Hematopoietic multipotent progenitor cell (in vitro differentiated cells): ENCODE data around the gene DUSP10. TPM values are rescaled to one million over a fixed set of nuclear protein-coding genes. Genes with fewer than 3 reads are reported as not detected.

Experiments used
- DNase-seq, 3 donors: peaks; one replicate each; pipeline ENCODE4 v3.0.0-alpha.2; 2011 to 2015; ENCODE audit warnings: low read depth in 2 of 3, low spot score in 2 of 3
- total RNA-seq: library from RNA; depleted of rRNA; stranded (reverse); fragments of >200 nt; gene quantifications from one replicate; pipeline ENCODE4 v1.2.3, GENCODE V29; 2012

Gene DUSP10
- total RNA-seq, 1 donor = 142 TPM

DNA sequence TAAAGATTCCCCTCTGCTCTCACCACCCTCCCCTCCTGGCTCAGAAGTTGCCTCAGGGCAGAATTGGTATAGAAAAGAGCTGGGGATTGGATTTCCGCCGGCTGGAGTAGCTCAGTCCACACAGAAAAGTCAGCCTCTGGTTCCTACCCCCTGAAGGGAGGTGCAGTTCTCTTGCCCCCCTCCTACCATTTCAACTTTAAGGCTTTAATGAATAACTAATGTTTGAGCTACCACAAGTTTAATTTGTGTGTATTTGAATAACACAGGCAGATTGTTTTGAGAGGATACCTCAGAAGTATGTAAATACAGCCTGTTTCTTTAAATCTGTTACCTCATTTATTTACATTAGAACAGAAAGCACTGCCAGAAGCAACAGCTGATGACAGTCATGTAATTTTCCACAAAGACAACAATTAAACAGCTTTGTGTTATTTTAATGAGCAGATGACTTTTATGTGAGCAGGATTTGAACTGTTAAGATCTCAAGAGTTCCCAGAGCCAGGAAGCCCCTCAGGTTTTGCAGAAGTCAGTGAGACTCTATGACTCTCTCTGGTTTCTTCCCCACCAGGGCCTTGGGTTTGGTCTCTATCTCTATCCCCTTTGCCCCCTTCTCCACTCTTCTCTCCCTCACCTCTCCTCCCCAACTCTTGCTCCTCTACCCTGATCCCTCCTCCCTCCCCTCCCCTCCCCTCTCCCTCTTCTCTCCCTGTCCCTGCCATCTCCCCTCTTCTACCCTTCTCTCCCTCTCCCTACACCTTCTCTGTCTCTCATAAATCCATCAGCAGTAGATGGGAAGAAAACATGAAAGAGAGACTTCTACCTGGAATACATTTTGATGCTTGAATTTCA lies 26.3 kb downstream of the DUSP10 start:
- no peak for DNase-seq

DNA sequence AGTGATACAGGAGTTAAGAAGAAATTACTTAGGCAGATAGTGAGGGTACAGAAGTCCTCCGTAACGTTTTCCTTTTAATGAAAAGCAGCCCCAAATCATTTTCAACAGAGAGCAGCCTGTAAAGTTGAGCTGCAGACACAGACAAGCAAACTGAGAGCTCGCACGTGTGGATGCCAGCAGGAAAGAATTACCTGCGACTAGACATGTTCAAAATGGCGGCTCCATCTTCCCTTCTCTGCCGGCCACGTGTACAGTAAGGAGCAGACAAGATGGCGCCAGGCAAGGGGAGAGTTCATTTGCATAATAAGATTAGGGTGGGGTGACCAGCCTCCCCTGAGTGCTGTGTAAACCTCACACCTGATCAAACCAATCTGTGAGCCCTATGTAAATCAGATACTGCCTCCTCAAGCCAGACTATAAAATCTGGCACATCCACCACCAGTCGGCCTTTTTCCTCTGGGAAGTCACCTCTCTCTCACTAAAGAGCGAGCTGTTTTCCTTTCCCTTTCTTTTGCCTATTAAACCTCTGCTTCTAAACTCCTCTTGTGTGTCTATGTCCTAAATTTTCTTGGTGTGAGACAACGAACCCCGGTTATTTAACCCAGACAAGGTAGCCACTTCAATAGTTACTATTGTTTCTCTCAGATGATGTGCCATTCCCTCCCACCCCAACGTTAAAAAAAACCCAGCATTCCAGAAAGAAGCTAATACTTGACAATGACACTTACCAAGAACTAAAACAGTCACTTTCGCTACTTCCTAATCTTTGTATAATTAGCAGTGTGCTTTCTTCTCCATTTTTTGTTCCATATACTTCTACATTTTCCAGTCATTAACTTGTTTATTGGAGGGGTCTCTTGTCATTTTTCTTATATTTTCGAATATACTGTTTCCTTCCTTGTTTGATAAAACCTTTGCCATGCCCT lies 27.4 kb downstream of the DUSP10 start:
- DNase-seq = no peak

- peak; percentile 47 to 92 (median 75) for DNase-seq
Measured at GRCh38 chr1:221712776-221713431, 29.0 kb downstream of the DUSP10 start.

DNA sequence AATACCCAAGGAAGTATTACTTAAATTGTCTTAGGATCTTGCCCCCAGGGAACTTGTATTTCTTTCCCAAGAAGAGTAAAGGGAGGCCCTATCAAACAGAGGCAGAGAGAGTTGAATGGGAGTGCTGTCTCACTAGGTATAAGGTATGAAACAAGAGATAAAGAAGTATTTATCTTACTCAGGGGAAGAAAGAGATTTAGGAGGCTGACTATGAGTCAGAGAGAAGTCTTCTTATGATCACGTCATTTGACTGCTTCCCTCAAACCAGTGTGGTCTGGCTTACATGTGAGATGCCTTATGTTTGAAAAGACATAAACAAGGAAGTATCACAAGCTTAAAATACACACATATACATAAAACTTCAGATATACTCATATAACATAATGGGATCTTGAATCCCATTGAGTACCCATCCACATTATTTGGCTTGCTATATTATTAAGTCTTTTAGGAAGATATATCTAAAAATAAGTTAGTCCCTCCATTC lies 29.6 kb downstream of the DUSP10 start:
- peak; percentile 41 to 83 (median 76) for DNase-seq

DNA sequence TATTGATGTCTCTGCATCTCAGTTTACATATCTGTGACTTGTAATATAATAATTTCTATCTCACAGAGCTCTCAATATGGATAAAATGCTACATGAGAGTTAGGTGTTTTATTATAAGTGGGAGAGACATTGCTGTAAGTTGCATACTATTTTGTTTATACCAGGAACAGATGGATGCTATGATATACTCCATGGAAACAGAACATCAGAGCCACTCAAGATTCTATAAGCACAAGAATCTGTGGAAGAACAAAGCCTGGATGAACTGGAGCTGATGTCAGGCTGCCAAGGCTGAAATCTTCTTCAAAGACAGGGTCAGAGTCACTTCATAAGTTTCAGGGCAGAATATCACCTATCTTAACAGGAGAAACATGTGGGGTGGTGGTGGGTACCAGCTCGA lies 30.2 kb downstream of the DUSP10 start:
- no peak for DNase-seq

DNA sequence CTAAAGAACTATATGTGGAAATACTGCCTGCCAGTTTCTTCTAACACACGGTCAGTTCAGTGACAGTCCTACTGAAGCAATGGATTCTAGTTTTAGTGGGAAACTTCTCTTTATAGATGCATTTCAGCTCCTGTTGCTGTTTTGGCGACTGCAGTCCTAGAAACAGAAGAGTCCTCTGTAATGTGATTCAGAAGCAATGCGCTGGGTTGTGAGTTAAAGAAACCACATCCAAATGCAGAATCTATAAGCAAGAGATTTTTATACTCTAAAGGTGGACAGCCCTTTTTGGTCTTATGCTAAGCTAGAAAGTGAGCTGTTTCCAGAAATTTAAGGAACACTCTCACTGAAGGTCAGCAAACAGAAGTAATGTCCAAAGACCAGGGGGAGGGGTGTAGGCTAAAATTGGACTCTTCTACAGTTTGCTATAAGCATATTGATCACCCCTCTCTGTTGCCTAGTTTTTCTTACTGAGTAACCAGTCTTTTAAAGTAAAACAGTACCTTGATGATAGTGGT lies 30.8 kb downstream of the DUSP10 start:
- DNase-seq = no peak

DNA sequence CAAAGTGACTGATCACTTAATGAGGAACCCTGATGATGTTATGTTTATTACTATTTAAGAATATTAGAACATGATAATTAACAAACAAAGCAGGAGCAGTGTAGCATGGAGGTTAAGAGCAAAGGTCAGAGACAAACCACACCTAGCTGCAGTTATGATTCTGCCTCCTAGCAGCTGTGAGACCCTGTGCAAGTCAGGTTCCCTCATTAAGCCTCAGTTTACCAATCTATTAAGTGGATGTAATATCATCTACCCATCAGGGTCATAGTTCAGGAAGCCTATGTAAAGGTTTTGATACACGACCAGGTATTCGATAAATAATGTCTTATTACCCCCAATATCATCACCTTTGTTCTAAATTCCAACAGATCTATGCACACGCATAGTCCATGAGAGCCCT lies 32.0 kb downstream of the DUSP10 start:
- DNase-seq = no peak

GRCh38 chr1:221708987-221709386 lies 32.9 kb downstream of the DUSP10 start:
- DNase-seq = peak; percentile 35 to 98 (median 91)

DNA sequence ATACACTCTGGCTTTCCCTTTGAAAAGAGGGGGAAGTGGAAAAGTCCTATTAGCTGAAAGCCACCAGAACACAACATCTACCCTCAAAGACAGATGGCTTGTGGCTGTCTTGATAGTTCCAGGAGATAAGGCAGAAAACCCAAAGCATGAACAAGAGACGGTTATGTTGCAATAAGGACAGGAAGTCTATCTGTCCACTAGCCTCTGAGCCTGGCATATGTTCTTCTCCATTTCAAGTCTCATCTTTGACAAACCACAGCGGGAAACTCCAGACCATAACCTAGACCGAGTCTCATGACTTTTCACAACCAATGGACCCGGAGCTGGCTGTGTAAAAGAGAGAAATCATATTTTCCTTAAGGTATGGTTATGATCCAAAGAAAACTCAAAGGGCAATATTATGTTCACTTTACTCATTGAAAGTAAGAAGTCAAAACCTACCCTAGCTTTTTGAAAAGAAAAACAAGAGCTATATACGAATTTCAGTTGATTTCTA lies 33.8 kb downstream of the DUSP10 start:
- peak; percentile 18 to 98 (median 92) for DNase-seq

- no peak for DNase-seq
Measured at GRCh38 chr1:221706876-221707582, 34.9 kb downstream of the DUSP10 start.

DNA sequence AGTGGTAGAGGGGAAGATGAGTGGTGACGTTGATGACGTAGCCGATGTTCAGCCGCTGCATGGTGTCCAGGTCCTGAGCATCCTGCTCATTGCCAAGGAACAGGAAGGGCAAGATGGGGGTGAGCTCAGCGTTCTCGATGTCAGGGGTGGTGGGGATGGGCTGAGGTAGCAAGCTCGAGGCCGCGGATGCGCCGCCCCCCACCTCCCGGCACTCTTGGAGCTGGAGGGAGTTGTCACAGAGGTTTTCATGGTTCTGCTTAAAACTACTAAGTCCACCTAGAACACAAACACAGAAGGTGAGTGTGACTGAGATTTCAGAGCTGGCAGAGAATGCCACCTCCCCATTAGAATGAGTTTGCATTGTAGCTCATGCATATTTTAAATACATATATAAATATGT lies 35.7 kb downstream of the DUSP10 start:
- no peak for DNase-seq

GRCh38 chr1:221704306-221704705 lies 37.6 kb downstream of the DUSP10 start:
- no peak for DNase-seq

GRCh38 chr1:221701570-221702186 lies 40.2 kb downstream of the DUSP10 start:
- no peak for DNase-seq

DNA sequence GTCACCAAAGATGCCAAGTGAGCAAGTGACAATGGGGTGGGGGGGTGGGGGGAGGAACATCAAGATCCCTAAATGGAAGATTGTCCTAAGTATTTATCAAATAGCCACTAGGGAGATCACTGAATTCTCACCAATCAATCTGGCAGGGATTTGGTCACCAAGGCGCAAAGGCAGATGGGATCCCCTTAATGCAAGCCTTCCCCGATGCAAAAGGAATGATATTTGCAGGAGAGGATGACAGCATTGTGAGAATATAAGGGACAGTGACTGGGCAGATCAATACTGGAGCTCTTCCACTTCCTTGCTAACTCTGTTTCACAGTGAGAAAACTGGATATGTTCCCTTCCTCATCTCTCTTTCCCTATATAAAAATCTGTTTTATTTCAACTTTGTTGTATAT lies 40.9 kb downstream of the DUSP10 start:
- DNase-seq = no peak

- DNase-seq = no peak
Measured at GRCh38 chr1:221700536-221700935, 41.4 kb downstream of the DUSP10 start.

DNA sequence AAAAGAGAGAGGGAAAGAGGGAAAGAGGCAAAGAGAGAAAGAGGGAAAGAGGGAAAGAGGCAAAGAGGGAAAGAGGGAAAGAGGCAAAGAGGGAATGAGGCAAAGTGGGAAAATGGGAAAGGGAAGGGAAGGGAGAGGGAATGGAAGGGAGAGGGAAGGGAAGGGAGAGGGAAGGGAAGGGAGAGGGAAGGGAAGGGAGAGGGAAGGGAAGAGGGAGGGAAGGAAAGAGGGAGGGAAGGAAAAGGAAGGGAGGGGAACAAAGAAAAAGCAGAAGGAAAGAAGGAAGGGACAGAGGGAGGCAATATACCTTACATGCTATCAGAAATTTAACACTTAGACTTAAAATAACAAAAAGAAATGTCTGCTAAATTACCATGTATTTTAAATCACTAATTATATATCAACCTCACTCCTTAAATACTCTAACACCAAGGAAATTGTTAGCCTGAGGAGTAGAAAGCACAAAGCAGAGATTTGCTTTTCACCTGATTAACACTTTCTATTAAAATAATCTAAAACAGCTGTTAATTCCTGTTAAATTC lies 41.8 kb downstream of the DUSP10 start:
- no peak for DNase-seq

DNA sequence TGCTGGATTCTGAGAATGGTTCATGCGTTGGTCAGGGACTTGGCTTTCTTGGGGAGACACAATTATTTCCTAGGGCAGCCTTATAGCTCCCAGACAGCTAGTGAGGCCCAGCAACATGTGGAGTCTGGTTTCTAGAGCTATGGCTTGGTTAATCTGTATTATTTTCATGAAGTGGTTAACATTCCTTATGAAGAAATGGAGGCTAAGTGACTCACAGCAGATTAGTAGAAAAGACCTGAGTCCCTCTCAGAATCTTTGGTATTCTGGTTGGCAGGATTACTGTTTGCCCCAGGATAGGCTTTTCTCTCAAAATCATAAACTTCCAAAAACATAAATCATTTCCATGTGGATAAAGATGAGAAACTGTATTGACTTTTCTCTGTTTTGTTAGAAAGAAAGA lies 42.3 kb downstream of the DUSP10 start:
- DNase-seq = no peak

DNA sequence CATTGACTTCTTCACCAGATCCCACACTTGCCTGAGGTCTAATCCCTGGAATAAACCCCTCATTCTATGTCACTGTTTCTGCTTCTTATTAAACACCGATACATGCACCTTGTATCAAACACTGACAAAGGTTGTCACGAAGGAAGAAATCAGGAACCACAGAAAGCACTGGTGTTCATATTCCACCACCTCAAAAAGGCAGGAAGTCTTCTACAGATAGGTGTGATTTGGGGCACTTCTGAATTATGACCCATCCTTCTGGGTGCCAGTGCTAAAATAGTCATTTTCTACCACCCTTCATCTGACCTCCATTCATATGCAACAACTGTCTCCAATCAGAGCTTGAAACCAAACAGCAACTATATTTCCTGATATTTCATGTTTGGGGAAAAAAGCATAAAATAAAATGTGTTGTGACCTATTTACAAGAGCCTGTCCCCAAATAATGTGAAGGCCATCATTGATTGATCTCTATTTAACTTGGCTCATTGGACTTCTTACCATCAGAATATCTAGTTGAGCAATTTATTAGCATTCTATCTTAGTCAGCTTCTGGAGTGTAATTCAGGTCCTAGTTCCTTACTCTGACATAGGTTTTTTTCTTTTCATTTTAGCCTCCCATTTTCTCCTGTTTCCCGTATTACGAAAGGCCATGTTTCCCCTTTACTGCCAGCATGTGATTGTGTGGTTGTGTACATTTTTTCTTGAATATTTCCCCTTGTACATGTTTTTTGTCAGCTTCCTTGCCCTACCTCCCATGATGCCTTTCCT lies 43.1 kb downstream of the DUSP10 start:
- no peak for DNase-seq
